Measurements from ENCODE around the gene RNF40. TPM values are rescaled to one million over a fixed set of nuclear protein-coding genes. Genes with fewer than 3 reads are reported as not detected.
"Not testable (repeated sequence)": the region's sequence is repeated elsewhere in the genome, so short reads cannot be mapped to it uniquely, and the experiment has no call there.

RNF40 gene
- total RNA-seq, 1 donor from 2014 or later: 28.6 TPM

- no peak for DNase-seq (ENCODE audit: low spot score)
These were observed 51.7 kb downstream of the RNF40 start for GRCh38 chr16:30813821-30814189.

DNA sequence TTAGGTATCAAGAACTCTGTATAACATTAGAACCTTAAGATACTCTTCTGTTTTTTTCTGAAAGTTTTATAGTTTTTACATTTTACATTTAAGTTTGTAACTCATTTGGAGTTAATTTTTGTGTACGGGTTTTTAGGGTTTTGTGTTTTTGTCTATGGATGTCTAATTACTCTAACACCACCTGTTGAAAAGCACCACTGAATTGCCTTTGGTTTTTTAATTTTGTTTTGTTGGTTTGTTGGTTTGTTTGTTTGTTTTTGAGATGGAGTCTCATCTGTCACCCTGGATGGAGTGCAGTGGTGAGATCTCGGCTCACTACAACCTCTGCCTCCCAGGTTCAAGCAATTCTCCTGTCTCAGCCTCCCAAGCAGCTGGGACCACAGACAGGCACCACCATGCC, 54.6 kb downstream of the RNF40 start:
- no peak for DNase-seq (ENCODE audit: low spot score)

- no peak for DNase-seq (ENCODE audit: low spot score)
These were observed 58.9 kb downstream of the RNF40 start for GRCh38 chr16:30820952-30821421.

- not testable (repeated sequence) for DNase-seq (ENCODE audit: low spot score)
These were observed 59.3 kb downstream of the RNF40 start for GRCh38 chr16:30821441-30821840.

- no peak for DNase-seq (ENCODE audit: low spot score)
These were observed 59.8 kb downstream of the RNF40 start for GRCh38 chr16:30821891-30822290.

Other genes starting within 250 kb of the RNF40 start
- 14.7 TPM for gene ZNF768, start 235.8 kb upstream of the RNF40 start, total RNA-seq (ENCODE audit: insufficient read depth, low replicate concordance)
- gene ZNF747, start 227.5 kb upstream of the RNF40 start, total RNA-seq (ENCODE audit: insufficient read depth, low replicate concordance): 5.5 TPM
- 4.1 TPM for gene ZNF764, start 203.9 kb upstream of the RNF40 start, total RNA-seq (ENCODE audit: insufficient read depth, low replicate concordance)
- gene ZNF688, start 190.6 kb upstream of the RNF40 start, total RNA-seq (ENCODE audit: insufficient read depth, low replicate concordance): 5.1 TPM
- 17.3 TPM for gene ZNF785, start 176.6 kb upstream of the RNF40 start, total RNA-seq (ENCODE audit: insufficient read depth, low replicate concordance)
- 8.2 TPM for gene ZNF689, start 151.9 kb upstream of the RNF40 start, total RNA-seq (ENCODE audit: insufficient read depth, low replicate concordance)
- gene PRR14, start 111.4 kb upstream of the RNF40 start, total RNA-seq (ENCODE audit: insufficient read depth, low replicate concordance): 0.96 TPM
- gene FBRS, start 103.9 kb upstream of the RNF40 start, total RNA-seq (ENCODE audit: insufficient read depth, low replicate concordance): 13.5 TPM
- 22.6 TPM for gene SRCAP, start 63.2 kb upstream of the RNF40 start, total RNA-seq (ENCODE audit: insufficient read depth, low replicate concordance)
- gene PHKG2, start 13.9 kb upstream of the RNF40 start, total RNA-seq (ENCODE audit: insufficient read depth, low replicate concordance): 5.5 TPM
- gene CFAP119, start 260 bp upstream of the RNF40 start, total RNA-seq (ENCODE audit: insufficient read depth, low replicate concordance): not detected
- gene ZNF629, start 24.9 kb downstream of the RNF40 start, total RNA-seq (ENCODE audit: insufficient read depth, low replicate concordance): 5.1 TPM
- gene BCL7C, start 131.8 kb downstream of the RNF40 start, total RNA-seq (ENCODE audit: insufficient read depth, low replicate concordance): 27.0 TPM
- 2.6 TPM for gene CTF1, start 134.3 kb downstream of the RNF40 start, total RNA-seq (ENCODE audit: insufficient read depth, low replicate concordance)
- 10.6 TPM for gene FBXL19, start 161.2 kb downstream of the RNF40 start, total RNA-seq (ENCODE audit: insufficient read depth, low replicate concordance)
- 26.5 TPM for gene ORAI3, start 186.7 kb downstream of the RNF40 start, total RNA-seq (ENCODE audit: insufficient read depth, low replicate concordance)
- gene SETD1A, start 195.4 kb downstream of the RNF40 start, total RNA-seq (ENCODE audit: insufficient read depth, low replicate concordance): 1.2 TPM
- 26.0 TPM for gene HSD3B7, start 222.9 kb downstream of the RNF40 start, total RNA-seq (ENCODE audit: insufficient read depth, low replicate concordance)
- 1.2 TPM for gene STX1B, start 248.3 kb downstream of the RNF40 start, total RNA-seq (ENCODE audit: insufficient read depth, low replicate concordance)

Measured in umbilical cord (tissue), 2 donors.